Body of pancreas (tissue), 4 donors: ENCODE results near the gene PPP1R1B.

ENCODE experiments used
- POLR2A ChIP-seq, 3 donors: fragments of 450-650 bp; IDR thresholded peaks; one replicate each; pipeline ENCODE4 v1.6.1; 2016; ENCODE audit warnings: antibody characterized with exemption in 3 of 3, mild to moderate bottlenecking in 2 of 3
- TF ChIP-seq, protein P1 (sequence below), 7 experiments: fragments of 450-650 bp in 4 of 7; fragments of 200-600 bp in 3 of 7; sonication (generic) in 3 of 7; IDR thresholded peaks; one replicate each; pipeline ENCODE4 v1.5.1; 2016 to 2019; ENCODE audit warnings: antibody characterized with exemption in 7 of 7

DNA sequence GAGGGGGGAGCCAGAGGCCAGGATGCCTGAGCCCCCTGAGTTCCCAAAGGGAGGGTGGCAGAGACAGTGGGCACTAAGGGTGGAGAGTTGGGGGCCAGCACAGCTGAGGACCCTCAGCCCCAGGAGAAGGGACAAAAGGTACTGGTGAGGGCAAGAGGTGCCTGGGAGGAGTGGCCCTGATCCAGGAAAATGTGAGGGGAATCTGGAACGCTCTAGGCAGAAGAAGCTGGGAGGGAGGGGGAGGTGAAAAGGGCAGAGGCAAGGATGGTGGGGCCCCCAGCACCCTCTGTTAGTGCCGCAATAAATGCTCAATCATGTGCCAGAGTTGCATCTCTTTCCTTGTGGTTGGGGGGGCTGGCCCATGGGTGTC, 39.5 kb downstream of the PPP1R1B start:
- TF ChIP-seq, protein P1, sequence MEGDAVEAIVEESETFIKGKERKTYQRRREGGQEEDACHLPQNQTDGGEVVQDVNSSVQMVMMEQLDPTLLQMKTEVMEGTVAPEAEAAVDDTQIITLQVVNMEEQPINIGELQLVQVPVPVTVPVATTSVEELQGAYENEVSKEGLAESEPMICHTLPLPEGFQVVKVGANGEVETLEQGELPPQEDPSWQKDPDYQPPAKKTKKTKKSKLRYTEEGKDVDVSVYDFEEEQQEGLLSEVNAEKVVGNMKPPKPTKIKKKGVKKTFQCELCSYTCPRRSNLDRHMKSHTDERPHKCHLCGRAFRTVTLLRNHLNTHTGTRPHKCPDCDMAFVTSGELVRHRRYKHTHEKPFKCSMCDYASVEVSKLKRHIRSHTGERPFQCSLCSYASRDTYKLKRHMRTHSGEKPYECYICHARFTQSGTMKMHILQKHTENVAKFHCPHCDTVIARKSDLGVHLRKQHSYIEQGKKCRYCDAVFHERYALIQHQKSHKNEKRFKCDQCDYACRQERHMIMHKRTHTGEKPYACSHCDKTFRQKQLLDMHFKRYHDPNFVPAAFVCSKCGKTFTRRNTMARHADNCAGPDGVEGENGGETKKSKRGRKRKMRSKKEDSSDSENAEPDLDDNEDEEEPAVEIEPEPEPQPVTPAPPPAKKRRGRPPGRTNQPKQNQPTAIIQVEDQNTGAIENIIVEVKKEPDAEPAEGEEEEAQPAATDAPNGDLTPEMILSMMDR (IDR thresholded peaks at IDR 0.05): no peak
- TF ChIP-seq POLR2A (IDR thresholded peaks at IDR 0.05): no peak
